ENCODE results near the gene MACF1. TPM values are rescaled to one million over a fixed set of nuclear protein-coding genes. Genes with fewer than 3 reads are reported as not detected.
A peak's percentile ranks its signal among the peaks of the same experiment; 100 is the strongest.

Gene MACF1
- total and polyA plus RNA-seq, 4 donors = 69.1 to 966 (median 233) TPM

DNA sequence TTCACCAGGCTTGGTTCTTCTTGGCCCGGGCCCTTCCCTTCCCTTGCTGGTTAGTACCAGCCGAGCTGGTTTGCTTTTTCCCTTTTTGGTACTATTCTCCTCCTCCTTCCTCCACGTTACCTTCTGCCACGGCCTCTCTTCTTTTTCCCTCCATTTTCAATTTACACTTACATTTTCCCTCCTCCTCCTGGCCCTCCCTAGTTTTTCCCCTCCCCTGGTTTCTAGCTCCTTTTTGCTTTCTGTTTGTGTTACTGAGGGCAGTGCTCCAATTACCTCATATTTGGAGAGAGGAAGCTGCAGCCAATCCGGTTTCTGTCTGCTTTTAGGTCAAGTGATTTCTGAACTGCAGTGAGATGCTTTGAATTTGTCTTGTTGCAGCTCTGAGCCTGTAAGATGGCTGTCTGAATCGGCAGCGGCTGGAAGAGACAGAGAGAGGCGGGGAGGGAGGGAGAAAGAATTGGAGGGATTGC, 63.7 kb downstream of the MACF1 start:
- TF ChIP-seq, protein P1, sequence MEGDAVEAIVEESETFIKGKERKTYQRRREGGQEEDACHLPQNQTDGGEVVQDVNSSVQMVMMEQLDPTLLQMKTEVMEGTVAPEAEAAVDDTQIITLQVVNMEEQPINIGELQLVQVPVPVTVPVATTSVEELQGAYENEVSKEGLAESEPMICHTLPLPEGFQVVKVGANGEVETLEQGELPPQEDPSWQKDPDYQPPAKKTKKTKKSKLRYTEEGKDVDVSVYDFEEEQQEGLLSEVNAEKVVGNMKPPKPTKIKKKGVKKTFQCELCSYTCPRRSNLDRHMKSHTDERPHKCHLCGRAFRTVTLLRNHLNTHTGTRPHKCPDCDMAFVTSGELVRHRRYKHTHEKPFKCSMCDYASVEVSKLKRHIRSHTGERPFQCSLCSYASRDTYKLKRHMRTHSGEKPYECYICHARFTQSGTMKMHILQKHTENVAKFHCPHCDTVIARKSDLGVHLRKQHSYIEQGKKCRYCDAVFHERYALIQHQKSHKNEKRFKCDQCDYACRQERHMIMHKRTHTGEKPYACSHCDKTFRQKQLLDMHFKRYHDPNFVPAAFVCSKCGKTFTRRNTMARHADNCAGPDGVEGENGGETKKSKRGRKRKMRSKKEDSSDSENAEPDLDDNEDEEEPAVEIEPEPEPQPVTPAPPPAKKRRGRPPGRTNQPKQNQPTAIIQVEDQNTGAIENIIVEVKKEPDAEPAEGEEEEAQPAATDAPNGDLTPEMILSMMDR (IDR thresholded peaks at IDR 0.05; ENCODE audit: control extremely low read depth, extremely low read depth) = no peak
- peak overlapping the region; percentile 60 to 80 for H3K9ac ChIP-seq (ENCODE audit: insufficient read depth in 1 of 2, low read length in 2 of 2)
- ATAC-seq (ENCODE audit: insufficient read depth, low FRiP score) (peak; percentile 63), DNase-seq (peak; percentile 75 to 94 (median 93))
- H3K27ac ChIP-seq (ENCODE audit: low read depth in 1 of 2, low read length in 1 of 2) = peak overlapping the region; percentile 59 to 87
- H3K27me3 ChIP-seq (ENCODE audit: control insufficient read depth in 3 of 3, insufficient read depth in 3 of 3, low read length in 2 of 3) = no peaks in the 10 kb centered on the region
- peaks cover 10 to 71% (median 46%) of the 10 kb centered on the region in 5 donors for H3K4me1 ChIP-seq (ENCODE audit: control insufficient read depth in 5 of 5, insufficient read depth in 5 of 5, low read length in 5 of 5)
- peaks cover 0 to 10% (median 9%) of the 10 kb centered on the region in 4 donors for H3K36me3 ChIP-seq (ENCODE audit: control insufficient read depth in 4 of 4, insufficient read depth in 4 of 4, low read length in 4 of 4)
- WGBS, 2 donors = 12 to 27% methylated on average over 8 of the region's 8 CpGs
- no peaks in the 10 kb centered on the region for H3K9me3 ChIP-seq (ENCODE audit: control insufficient read depth in 4 of 4, insufficient read depth in 3 of 4, low read length in 3 of 4)
- no peak overlapping the region for H3K4me3 ChIP-seq

DNA sequence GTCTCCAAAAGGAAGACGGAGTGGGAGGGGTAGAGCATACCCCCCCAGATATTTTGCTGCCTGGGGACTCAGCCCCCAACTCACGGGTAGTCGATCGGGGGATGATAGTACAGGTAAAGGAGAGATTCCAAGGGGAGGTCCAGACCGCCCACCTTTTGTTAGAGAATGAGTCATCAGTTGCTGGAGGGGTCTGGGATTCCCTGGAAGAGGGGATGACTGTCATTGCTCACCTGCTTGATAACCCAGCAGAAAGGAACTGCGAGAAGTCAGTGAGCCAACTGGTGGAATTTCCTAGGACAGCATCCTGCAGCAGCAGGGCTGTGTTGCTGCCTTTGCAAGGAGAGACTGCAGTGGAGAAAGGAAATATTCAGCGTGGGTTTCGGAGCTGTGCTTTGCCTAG, 64.4 kb downstream of the MACF1 start:
- peak overlapping the region; percentile 60 to 80 for H3K9ac ChIP-seq (ENCODE audit: insufficient read depth in 1 of 2, low read length in 2 of 2)
- peaks cover 10 to 73% (median 46%) of the 10 kb centered on the region in 5 donors for H3K4me1 ChIP-seq (ENCODE audit: control insufficient read depth in 5 of 5, insufficient read depth in 5 of 5, low read length in 5 of 5)
- H3K36me3 ChIP-seq (ENCODE audit: control insufficient read depth in 4 of 4, insufficient read depth in 4 of 4, low read length in 4 of 4) = peaks cover 0 to 10% (median 9%) of the 10 kb centered on the region in 4 donors
- H3K9me3 ChIP-seq (ENCODE audit: control insufficient read depth in 4 of 4, insufficient read depth in 3 of 4, low read length in 3 of 4) = no peaks in the 10 kb centered on the region
- peak overlapping the region in 1 of 2 donors; percentile 40 for H3K27ac ChIP-seq (ENCODE audit: low read depth in 1 of 2, low read length in 1 of 2)
- ATAC-seq (ENCODE audit: insufficient read depth, low FRiP score) = no peak
- no peaks in the 10 kb centered on the region for H3K27me3 ChIP-seq (ENCODE audit: control insufficient read depth in 3 of 3, insufficient read depth in 3 of 3, low read length in 2 of 3)
- WGBS, 2 donors = 70 to 82% methylated on average over 8 of the region's 8 CpGs
- no peak overlapping the region for H3K4me3 ChIP-seq
- TF ChIP-seq, protein P1 (IDR thresholded peaks at IDR 0.05; ENCODE audit: control extremely low read depth, extremely low read depth) = no peak
- DNase-seq = no peak

DNA sequence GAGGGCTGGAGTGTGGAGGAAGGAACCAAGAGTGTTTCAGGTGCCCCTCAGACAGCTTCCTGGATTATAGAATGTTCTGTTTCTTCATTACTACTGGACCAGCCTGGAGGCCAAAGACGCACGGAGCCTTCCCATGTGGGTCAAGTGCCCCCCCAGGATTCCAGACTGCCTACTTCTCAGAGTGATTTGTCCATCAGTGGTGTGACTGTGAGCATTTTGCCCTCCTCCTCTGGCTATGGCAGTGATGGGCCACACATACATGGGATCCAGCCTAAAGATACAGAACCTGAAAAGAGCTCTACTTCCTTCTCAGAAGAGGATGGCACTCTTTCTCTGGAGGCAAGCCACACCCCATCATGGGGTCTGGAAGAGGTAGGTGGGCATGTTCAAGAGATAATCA, 64.9 kb downstream of the MACF1 start:
- peak overlapping the region in 1 of 2 donors; percentile 16 for H3K9ac ChIP-seq (ENCODE audit: insufficient read depth in 1 of 2, low read length in 2 of 2)
- peaks cover 0 to 10% (median 8%) of the 10 kb centered on the region in 4 donors for H3K36me3 ChIP-seq (ENCODE audit: control insufficient read depth in 4 of 4, insufficient read depth in 4 of 4, low read length in 4 of 4)
- H3K4me3 ChIP-seq = no peak overlapping the region
- no peak for ATAC-seq (ENCODE audit: insufficient read depth, low FRiP score)
- WGBS, 2 donors = 56 to 71% methylated on average over 2 of the region's 2 CpGs
- peak overlapping the region in 1 of 2 donors; percentile 40 for H3K27ac ChIP-seq (ENCODE audit: low read depth in 1 of 2, low read length in 1 of 2)
- H3K4me1 ChIP-seq (ENCODE audit: control insufficient read depth in 5 of 5, insufficient read depth in 5 of 5, low read length in 5 of 5) = peaks cover 10 to 73% (median 46%) of the 10 kb centered on the region in 5 donors
- DNase-seq = no peak
- no peaks in the 10 kb centered on the region for H3K27me3 ChIP-seq (ENCODE audit: control insufficient read depth in 3 of 3, insufficient read depth in 3 of 3, low read length in 2 of 3)
- no peaks in the 10 kb centered on the region for H3K9me3 ChIP-seq (ENCODE audit: control insufficient read depth in 4 of 4, insufficient read depth in 3 of 4, low read length in 3 of 4)
- TF ChIP-seq, protein P1 (IDR thresholded peaks at IDR 0.05; ENCODE audit: control extremely low read depth, extremely low read depth) = no peak
